Naive thymus-derived CD4-positive, alpha-beta T cell (primary cell): ENCODE measurements around the gene TMEM245. TPM values are rescaled to one million over a fixed set of nuclear protein-coding genes. Genes with fewer than 3 reads are reported as not detected.

ENCODE experiments used
- ATAC-seq: fragments of 150-1000 bp; cut with Tn5 transposase; 2 replicates; pipeline ENCODE4 v1.10.0; 2021; ENCODE audit warnings: mild to moderate bottlenecking, moderate library complexity
- CTCF ChIA-PET: fragments of 350-600 bp; sonication (Branson Sonifier 250); formaldehyde crosslinking; loops from one replicate; lab custom pipeline; 2021; ENCODE audit warnings: antibody characterized with exemption; lab: Charles Lee
- POLR2A ChIA-PET: fragments of 350-600 bp; sonication (Branson Sonifier 250); formaldehyde crosslinking; loops from one replicate; lab custom pipeline; 2021; ENCODE audit warnings: antibody characterized with exemption, inconsistent platforms; lab: Charles Lee
- DNase-seq, 9 donors: peaks; one replicate each; pipeline versions ENCODE4 v3.0.0 to v3.0.0-alpha.2; 2020 to 2022; ENCODE audit warnings: mixed read lengths in 1 of 9
- H3K27ac ChIP-seq: one replicate; pipeline ENCODE4 v1.7.0; 2013; ENCODE audit warnings: mild to moderate bottlenecking, low read depth, low read length, moderate library complexity
- H3K27me3 ChIP-seq, 2 donors: one replicate each; pipeline ENCODE4 v1.7.0; 2013; ENCODE audit warnings: low read length in 2 of 2, mild to moderate bottlenecking in 2 of 2, moderate library complexity in 2 of 2; ENCODE audit not compliant: control insufficient read depth in 2 of 2, insufficient read depth in 2 of 2
- H3K36me3 ChIP-seq, 3 experiments: 1 replicate in 2 of 3; 2 replicates in 1 of 3; pipeline ENCODE4 v1.7.0; 2013; ENCODE audit warnings: low read length in 3 of 3, mild to moderate bottlenecking in 3 of 3, moderate library complexity in 1 of 3; ENCODE audit not compliant: insufficient read depth in 3 of 3, control insufficient read depth in 2 of 3
- H3K4me1 ChIP-seq, 2 donors: one replicate each; pipeline ENCODE4 v1.7.0; 2013; ENCODE audit warnings: low read length in 2 of 2, mild to moderate bottlenecking in 2 of 2, moderate library complexity in 1 of 2; ENCODE audit not compliant: control insufficient read depth in 2 of 2, insufficient read depth in 2 of 2
- H3K4me3 ChIP-seq: 2 replicates; pipeline ENCODE4 v1.7.0; 2013; ENCODE audit warnings: mild to moderate bottlenecking, low read length
- H3K9me3 ChIP-seq, 3 experiments: 1 replicate in 2 of 3; 2 replicates in 1 of 3; pipeline ENCODE4 v1.7.0; 2013; ENCODE audit warnings: low read length in 3 of 3; ENCODE audit not compliant: control insufficient read depth in 2 of 3
- H3K27ac Mint-ChIP-seq, 9 donors: one replicate each; pipeline ENCODE4 v1.8.0; 2020 to 2022; ENCODE audit warnings: mixed read lengths in 9 of 9, mild to moderate bottlenecking in 8 of 9, moderate library complexity in 5 of 9, inconsistent platforms in 2 of 9
- H3K27me3 Mint-ChIP-seq, 5 donors: one replicate each; pipeline ENCODE4 v1.8.0; 2021 to 2022; ENCODE audit warnings: mixed read lengths in 5 of 5, mild to moderate bottlenecking in 1 of 5
- H3K36me3 Mint-ChIP-seq, 5 donors: one replicate each; pipeline ENCODE4 v1.8.0; 2020 to 2022; ENCODE audit warnings: mixed read lengths in 5 of 5, mild to moderate bottlenecking in 3 of 5, inconsistent platforms in 1 of 5
- H3K4me1 Mint-ChIP-seq, 7 donors: one replicate each; pipeline ENCODE4 v1.8.0; 2020 to 2022; ENCODE audit warnings: mixed read lengths in 7 of 7, mild to moderate bottlenecking in 3 of 7, inconsistent platforms in 1 of 7
- H3K4me3 Mint-ChIP-seq, 10 donors: one replicate each; pipeline ENCODE4 v1.8.0; 2020 to 2022; ENCODE audit warnings: mild to moderate bottlenecking in 10 of 10, mixed read lengths in 10 of 10, moderate library complexity in 6 of 10, inconsistent platforms in 2 of 10
- H3K9me3 Mint-ChIP-seq, 11 donors: one replicate each; pipeline ENCODE4 v1.8.0; 2020 to 2022; ENCODE audit warnings: mixed read lengths in 11 of 11, mild to moderate bottlenecking in 4 of 11, inconsistent platforms in 1 of 11, moderate library complexity in 1 of 11
- intact Hi-C, 2 donors: fragments of 100-400 bp; cut with micrococcal nuclease; formaldehyde crosslinking; loops; one replicate each; pipeline ENCODE4 v1.15.1; 2023
- polyA plus RNA-seq, 2 donors: library from polyadenylated mRNA; unstranded; fragments of 300-500 nt; fragmentation: Illumina TruSeq; gene quantifications; one replicate each; pipeline ENCODE4 v1.2.3, GENCODE V29; 2021
- total RNA-seq, 6 experiments: library from RNA in 5 of 6; stranded (reverse) in 5 of 6; gene quantifications; 1 replicate in 5 of 6; 2 replicates in 1 of 6; pipeline ENCODE4 v1.2.3 and lab custom pipeline; 2021 to 2026

Gene TMEM245
- total and polyA plus RNA-seq, 7 experiments from 2014 or later, result 25.5 to 76.7 (median 29.2) TPM

GRCh38 chr9:109164042-109164441 lies 44.3 kb upstream of the TMEM245 start:
- Mint-ChIP-seq H3K27me3 (peaks cover 45 to 58% (median 55%) of the 10 kb centered on the region in 5 donors), H3K27ac (no peak overlapping the region), H3K36me3 (peaks cover 0 to 16% (median 8%) of the 10 kb centered on the region in 5 donors), H3K4me3 (no peak overlapping the region), H3K9me3 (peaks cover 0 to 18% (median 10%) of the 10 kb centered on the region in 11 donors), H3K4me1 (peaks cover 0 to 9% (median 4%) of the 10 kb centered on the region in 7 donors)
- ChIA-PET POLR2A (no interaction called here), CTCF (no interaction called here)
- no peak for DNase-seq
- no peak overlapping the region for H3K27ac ChIP-seq
- no peak overlapping the region for H3K4me3 ChIP-seq
- intact Hi-C loops, result no loop called here
- H3K4me1 ChIP-seq, result no peaks in the 10 kb centered on the region
- H3K36me3 ChIP-seq, result no peaks in the 10 kb centered on the region
- no peaks in the 10 kb centered on the region for H3K9me3 ChIP-seq
- ATAC-seq, result no peak
- peaks cover 0 to 4% of the 10 kb centered on the region in 2 donors for H3K27me3 ChIP-seq

- H3K4me1 Mint-ChIP-seq, result peaks cover 0 to 9% (median 4%) of the 10 kb centered on the region in 7 donors
- peaks cover 0 to 16% (median 7%) of the 10 kb centered on the region in 5 donors for H3K36me3 Mint-ChIP-seq
- Histone ChIP-seq H3K4me1 (no peaks in the 10 kb centered on the region), H3K27ac (no peak overlapping the region), H3K36me3 (no peaks in the 10 kb centered on the region), H3K27me3 (peaks cover 0 to under 1% of the 10 kb centered on the region in 2 donors), H3K4me3 (no peak overlapping the region), H3K9me3 (no peaks in the 10 kb centered on the region)
- no peak overlapping the region for H3K4me3 Mint-ChIP-seq
- intact Hi-C loops, result no loop called here
- CTCF ChIA-PET, result no interaction called here
- no peak for DNase-seq
- peaks cover 0 to 18% (median 11%) of the 10 kb centered on the region in 11 donors for H3K9me3 Mint-ChIP-seq
- H3K27me3 Mint-ChIP-seq, result peaks cover 39 to 59% (median 53%) of the 10 kb centered on the region in 5 donors
- no peak for ATAC-seq
- POLR2A ChIA-PET, result no interaction called here
- no peak overlapping the region for H3K27ac Mint-ChIP-seq
Measured at GRCh38 chr9:109163194-109163593, 43.4 kb upstream of the TMEM245 start.

- ChIA-PET CTCF (no interaction called here), POLR2A (no interaction called here)
- Mint-ChIP-seq H3K4me3 (no peak overlapping the region), H3K36me3 (peaks cover 0 to 16% (median 5%) of the 10 kb centered on the region in 5 donors), H3K4me1 (peaks cover 0 to 6% (median 4%) of the 10 kb centered on the region in 7 donors), H3K9me3 (peaks cover 0 to 18% (median 11%) of the 10 kb centered on the region in 11 donors), H3K27ac (no peak overlapping the region), H3K27me3 (peaks cover 34 to 54% (median 50%) of the 10 kb centered on the region in 5 donors)
- Histone ChIP-seq H3K36me3 (no peaks in the 10 kb centered on the region), H3K27me3 (no peaks in the 10 kb centered on the region), H3K4me1 (no peaks in the 10 kb centered on the region), H3K27ac (no peak overlapping the region), H3K4me3 (no peak overlapping the region), H3K9me3 (no peaks in the 10 kb centered on the region)
- no peak for ATAC-seq
- intact Hi-C loops, result no loop called here
- DNase-seq, result no peak
Measured at GRCh38 chr9:109162677-109163076, 42.9 kb upstream of the TMEM245 start.

GRCh38 chr9:109161471-109161870 lies 41.7 kb upstream of the TMEM245 start:
- DNase-seq (no peak), ATAC-seq (no peak)
- Histone ChIP-seq H3K27ac (no peak overlapping the region), H3K4me1 (no peaks in the 10 kb centered on the region), H3K36me3 (no peaks in the 10 kb centered on the region), H3K27me3 (no peaks in the 10 kb centered on the region), H3K9me3 (no peaks in the 10 kb centered on the region), H3K4me3 (no peak overlapping the region)
- peaks cover 0 to 18% (median 11%) of the 10 kb centered on the region in 11 donors for H3K9me3 Mint-ChIP-seq
- intact Hi-C loops, result no loop called here
- peaks cover 31 to 49% (median 46%) of the 10 kb centered on the region in 5 donors for H3K27me3 Mint-ChIP-seq
- POLR2A ChIA-PET, result no interaction called here
- no peak overlapping the region for H3K4me3 Mint-ChIP-seq
- no peaks in the 10 kb centered on the region for H3K4me1 Mint-ChIP-seq
- peaks cover 0 to 16% (median 8%) of the 10 kb centered on the region in 5 donors for H3K36me3 Mint-ChIP-seq
- CTCF ChIA-PET, result no interaction called here
- no peak overlapping the region for H3K27ac Mint-ChIP-seq

GRCh38 chr9:109159583-109159982 lies 39.8 kb upstream of the TMEM245 start:
- ChIA-PET CTCF (no interaction called here), POLR2A (no interaction called here)
- DNase-seq (no peak), ATAC-seq (no peak)
- Histone ChIP-seq H3K36me3 (no peaks in the 10 kb centered on the region), H3K27me3 (no peaks in the 10 kb centered on the region), H3K27ac (no peak overlapping the region), H3K9me3 (no peaks in the 10 kb centered on the region), H3K4me1 (no peaks in the 10 kb centered on the region), H3K4me3 (no peak overlapping the region)
- H3K4me3 Mint-ChIP-seq, result no peak overlapping the region
- peaks cover 0 to 11% (median 4%) of the 10 kb centered on the region in 11 donors for H3K9me3 Mint-ChIP-seq
- peaks cover 0 to 9% (median 4%) of the 10 kb centered on the region in 5 donors for H3K36me3 Mint-ChIP-seq
- peaks cover 12 to 35% (median 30%) of the 10 kb centered on the region in 5 donors for H3K27me3 Mint-ChIP-seq
- no peaks in the 10 kb centered on the region for H3K4me1 Mint-ChIP-seq
- no peak overlapping the region for H3K27ac Mint-ChIP-seq
- intact Hi-C loops, result no loop called here

GRCh38 chr9:109158651-109159050 lies 38.9 kb upstream of the TMEM245 start:
- ChIA-PET POLR2A (no interaction called here), CTCF (no interaction called here)
- peaks cover 8 to 31% (median 24%) of the 10 kb centered on the region in 5 donors for H3K27me3 Mint-ChIP-seq
- Histone ChIP-seq H3K27me3 (no peaks in the 10 kb centered on the region), H3K4me3 (no peak overlapping the region), H3K36me3 (no peaks in the 10 kb centered on the region), H3K27ac (no peak overlapping the region), H3K4me1 (no peaks in the 10 kb centered on the region), H3K9me3 (peaks cover 0 to 5% (median 0%) of the 10 kb centered on the region in 3 experiments)
- H3K36me3 Mint-ChIP-seq, result peaks cover 0 to 8% (median 7%) of the 10 kb centered on the region in 5 donors
- no peak for ATAC-seq
- no peak overlapping the region for H3K4me3 Mint-ChIP-seq
- no peak for DNase-seq
- H3K9me3 Mint-ChIP-seq, result peaks cover 0 to 15% (median 9%) of the 10 kb centered on the region in 11 donors
- no peaks in the 10 kb centered on the region for H3K4me1 Mint-ChIP-seq
- intact Hi-C loops, result no loop called here
- H3K27ac Mint-ChIP-seq, result no peak overlapping the region

- POLR2A ChIA-PET, result no interaction called here
- CTCF ChIA-PET, result no interaction called here
- H3K36me3 Mint-ChIP-seq, result peaks cover 0 to 15% (median 10%) of the 10 kb centered on the region in 5 donors
- intact Hi-C loops, result no loop called here
- H3K9me3 ChIP-seq, result peaks cover 0 to 14% (median 0%) of the 10 kb centered on the region in 3 experiments
- no peak overlapping the region for H3K4me3 Mint-ChIP-seq
- no peaks in the 10 kb centered on the region for H3K4me1 Mint-ChIP-seq
- no peak overlapping the region for H3K27ac Mint-ChIP-seq
- H3K4me1 ChIP-seq, result no peaks in the 10 kb centered on the region
- peaks cover 7 to 24% (median 12%) of the 10 kb centered on the region in 5 donors for H3K27me3 Mint-ChIP-seq
- DNase-seq (no peak), ATAC-seq (no peak)
- H3K4me3 ChIP-seq, result no peak overlapping the region
- peaks cover 0 to 33% (median 16%) of the 10 kb centered on the region in 11 donors for H3K9me3 Mint-ChIP-seq
- no peaks in the 10 kb centered on the region for H3K36me3 ChIP-seq
- H3K27ac ChIP-seq, result no peak overlapping the region
- no peaks in the 10 kb centered on the region for H3K27me3 ChIP-seq
Measured at GRCh38 chr9:109156708-109157107, 37.0 kb upstream of the TMEM245 start.
